Measurements from ENCODE around the gene ITPR1. TPM values are rescaled to one million over a fixed set of nuclear protein-coding genes. Genes with fewer than 3 reads are reported as not detected.
A peak's percentile ranks its signal among the peaks of the same experiment; 100 is the strongest.

The ITPR1 gene
- total RNA-seq, 1 donor from 2014 or later, result 22.6 TPM

GRCh38 chr3:4529876-4530588 is 36.9 kb downstream of the ITPR1 start:
- no peak for DNase-seq (ENCODE audit: low read depth in 2 of 2)

GRCh38 chr3:4531478-4532025 is 38.4 kb downstream of the ITPR1 start:
- DNase-seq (ENCODE audit: low read depth in 2 of 2), result no peak

GRCh38 chr3:4532535-4533112 is 39.5 kb downstream of the ITPR1 start:
- peak; percentile 17 to 31 for DNase-seq (ENCODE audit: low read depth in 2 of 2)

GRCh38 chr3:4533489-4534443 is 40.6 kb downstream of the ITPR1 start:
- DNase-seq (ENCODE audit: low read depth in 2 of 2), result peak; percentile 34 to 79

- no peak for DNase-seq (ENCODE audit: low read depth in 2 of 2)
These were observed 41.8 kb downstream of the ITPR1 start for GRCh38 chr3:4534906-4535305.

GRCh38 chr3:4536260-4536659 is 43.1 kb downstream of the ITPR1 start:
- no peak for DNase-seq (ENCODE audit: low read depth in 2 of 2)

GRCh38 chr3:4540267-4540666 is 47.1 kb downstream of the ITPR1 start:
- no peak for DNase-seq (ENCODE audit: low read depth in 2 of 2)

- no peak for DNase-seq (ENCODE audit: low read depth in 2 of 2)
These were observed 50.0 kb downstream of the ITPR1 start for GRCh38 chr3:4543110-4543509.

- DNase-seq (ENCODE audit: low read depth in 2 of 2), result no peak
These were observed 53.4 kb downstream of the ITPR1 start for GRCh38 chr3:4546346-4547178.

- DNase-seq (ENCODE audit: low read depth in 2 of 2), result no peak
These were observed 54.7 kb downstream of the ITPR1 start for GRCh38 chr3:4547799-4548198.

GRCh38 chr3:4548356-4548755 is 55.2 kb downstream of the ITPR1 start:
- DNase-seq (ENCODE audit: low read depth in 2 of 2), result no peak

- no peak for DNase-seq (ENCODE audit: low read depth in 2 of 2)
These were observed 55.6 kb downstream of the ITPR1 start for GRCh38 chr3:4548780-4549179.

- DNase-seq (ENCODE audit: low read depth in 2 of 2), result no peak
These were observed 56.7 kb downstream of the ITPR1 start for GRCh38 chr3:4549896-4550295.

- DNase-seq (ENCODE audit: low read depth in 2 of 2), result no peak
These were observed 58.0 kb downstream of the ITPR1 start for GRCh38 chr3:4551051-4551711.

- no peak for DNase-seq (ENCODE audit: low read depth in 2 of 2)
These were observed 58.8 kb downstream of the ITPR1 start for GRCh38 chr3:4551794-4552442.

- DNase-seq (ENCODE audit: low read depth in 2 of 2), result no peak
These were observed 59.7 kb downstream of the ITPR1 start for GRCh38 chr3:4552811-4553210.

- no peak for DNase-seq (ENCODE audit: low read depth in 2 of 2)
These were observed 68.5 kb downstream of the ITPR1 start for GRCh38 chr3:4561661-4562060.

- no peak for DNase-seq (ENCODE audit: low read depth in 2 of 2)
These were observed 69.4 kb downstream of the ITPR1 start for GRCh38 chr3:4562595-4562994.

GRCh38 chr3:4564270-4564669 is 71.1 kb downstream of the ITPR1 start:
- DNase-seq (ENCODE audit: low read depth in 2 of 2), result no peak

Data from lung microvascular endothelial cell (primary cell).